LNCAP (cell line): ENCODE measurements around the gene TMEM19.

Experiments used
- CTCF ChIP-seq: fragments of 450-650 bp; IDR thresholded peaks from 2 replicates; pipeline ENCODE4 v1.5.1; 2017; ENCODE audit warnings: mild to moderate bottlenecking

The TMEM19 gene

GRCh38 chr12:71744522-71745300, 58.8 kb downstream of the TMEM19 start:
- no peak for TF ChIP-seq CTCF

- TF ChIP-seq CTCF: peak; percentile 81
Observed at GRCh38 chr12:71746974-71747611, 61.2 kb downstream of the TMEM19 start.

- TF ChIP-seq CTCF: no peak
Observed at GRCh38 chr12:71748081-71748850, 62.4 kb downstream of the TMEM19 start.

GRCh38 chr12:71749666-71750065, 63.8 kb downstream of the TMEM19 start:
- TF ChIP-seq CTCF: no peak

GRCh38 chr12:71752891-71753290, 67.0 kb downstream of the TMEM19 start:
- TF ChIP-seq CTCF: no peak
